ENCODE results near the gene AGMAT.

DNA sequence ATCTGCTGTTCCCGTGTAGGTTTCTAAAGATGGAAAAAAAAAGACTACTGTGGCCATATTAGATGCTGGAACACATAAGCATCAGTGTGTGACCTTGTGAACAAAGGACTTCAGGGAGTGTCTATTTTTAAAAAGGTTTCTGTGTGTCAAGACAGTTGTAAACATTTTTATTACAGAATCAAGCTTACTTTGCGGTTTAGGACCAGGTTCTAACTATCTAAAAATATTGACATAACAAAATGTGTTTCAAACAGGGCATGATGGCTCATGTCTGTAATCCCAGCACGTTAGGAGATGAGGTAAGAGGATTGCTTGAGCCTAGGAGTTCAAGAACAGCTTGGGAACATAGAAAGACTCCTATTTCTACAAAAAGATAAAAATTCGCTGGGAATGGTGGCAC lies 25.3 kb upstream of the AGMAT start:
- TF ChIP-seq CTCF (IDR thresholded peaks at IDR 0.05) = no peak
- no peak for TF ChIP-seq POLR2A (IDR thresholded peaks at IDR 0.05)
